EL (cell line): ENCODE results near the gene SIRT4.
"Not testable (repeated sequence)": the region's sequence is repeated elsewhere in the genome, so short reads cannot be mapped to it uniquely, and the experiment has no call there.

ENCODE experiments used
- DNase-seq: peaks from one replicate; pipeline ENCODE4 v3.0.0-alpha.2; 2016

The SIRT4 gene, protein sequence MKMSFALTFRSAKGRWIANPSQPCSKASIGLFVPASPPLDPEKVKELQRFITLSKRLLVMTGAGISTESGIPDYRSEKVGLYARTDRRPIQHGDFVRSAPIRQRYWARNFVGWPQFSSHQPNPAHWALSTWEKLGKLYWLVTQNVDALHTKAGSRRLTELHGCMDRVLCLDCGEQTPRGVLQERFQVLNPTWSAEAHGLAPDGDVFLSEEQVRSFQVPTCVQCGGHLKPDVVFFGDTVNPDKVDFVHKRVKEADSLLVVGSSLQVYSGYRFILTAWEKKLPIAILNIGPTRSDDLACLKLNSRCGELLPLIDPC

DNA sequence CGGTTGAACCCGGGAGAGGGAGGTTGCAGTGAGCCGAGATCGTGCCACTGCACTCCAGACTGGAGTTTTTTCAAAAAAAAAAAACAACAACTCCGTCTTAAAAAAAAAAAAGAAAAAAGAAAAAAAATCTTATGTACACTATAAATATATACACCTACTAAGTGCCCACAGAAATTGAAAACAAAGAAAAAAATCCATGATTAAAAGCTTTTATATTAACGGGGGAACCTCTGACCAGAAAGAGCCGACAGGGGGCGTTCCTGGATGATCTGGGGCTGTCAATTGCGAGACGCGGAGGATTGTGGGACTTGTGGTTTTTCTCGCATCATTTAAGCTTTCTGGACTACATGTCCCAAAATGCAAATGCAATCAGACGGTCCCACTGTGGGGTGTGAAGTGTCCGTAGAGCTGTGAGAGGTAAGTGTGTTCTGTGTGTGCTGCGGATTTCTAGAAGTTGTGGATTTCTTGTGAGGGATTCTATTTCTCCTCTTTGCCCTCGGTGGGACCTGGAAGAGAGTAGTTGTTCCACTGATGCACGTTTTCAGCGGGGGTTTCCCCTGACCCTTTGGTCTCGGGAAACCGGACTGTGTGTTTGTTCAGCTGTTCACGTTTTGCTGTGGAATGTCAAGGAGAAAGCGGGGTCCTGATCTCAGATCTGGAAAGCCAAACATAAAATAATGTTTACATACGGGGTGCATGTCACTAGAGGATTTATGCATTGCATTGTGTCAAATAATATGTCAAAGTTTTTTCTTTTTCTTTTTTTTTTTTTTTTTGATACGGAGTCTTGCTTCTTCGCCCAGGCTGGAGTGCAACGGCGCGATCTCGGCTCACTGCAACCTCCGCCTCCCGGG is at the start of gene SIRT4:
SIRT4 (plus strand) TSS at position 360 of the 854 bp plus-strand sequence. CDS start 1,241 bp downstream, outside the sequence.
- peak; percentile 94 for DNase-seq

DNA sequence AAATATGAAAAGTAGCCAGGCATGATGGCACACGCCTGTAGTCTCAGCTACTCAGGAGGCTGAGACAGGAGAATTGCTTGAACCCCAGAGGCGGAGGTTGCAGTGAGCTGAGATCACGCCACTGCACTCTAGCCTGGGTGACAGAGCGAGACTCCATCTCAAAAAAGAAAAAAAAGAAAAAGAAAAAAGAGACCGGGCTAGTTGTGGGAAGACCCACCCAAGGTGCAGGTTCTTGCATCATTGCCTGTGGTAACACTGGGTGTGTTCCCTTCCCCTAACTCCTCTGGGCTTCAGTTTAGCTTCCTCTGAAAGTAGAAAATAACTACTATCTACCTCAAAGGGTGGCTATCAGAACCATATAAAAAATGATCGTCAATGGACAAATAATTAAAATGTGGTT is 48.8 kb upstream of the SIRT4 start:
- DNase-seq = not testable (repeated sequence)

DNA sequence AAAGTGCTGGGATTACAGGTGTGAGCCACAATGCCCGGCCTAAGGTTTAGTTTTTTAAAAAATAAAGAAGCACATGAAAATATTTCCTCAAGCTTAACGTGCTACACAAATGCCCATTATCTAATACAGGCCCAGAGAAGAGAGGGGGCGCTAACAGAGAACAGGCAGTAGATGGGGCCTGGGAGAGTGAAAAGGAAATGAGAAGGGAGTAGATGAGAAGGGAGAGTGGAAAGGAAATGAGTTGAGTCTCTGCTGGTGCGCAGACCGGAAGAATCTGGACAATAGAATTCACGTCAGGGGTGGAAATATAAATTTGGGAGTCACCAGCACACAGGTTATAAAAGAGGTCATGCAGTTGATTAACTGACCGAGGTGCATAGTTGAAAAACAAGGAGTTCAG is 47.3 kb upstream of the SIRT4 start:
- no peak for DNase-seq

DNA sequence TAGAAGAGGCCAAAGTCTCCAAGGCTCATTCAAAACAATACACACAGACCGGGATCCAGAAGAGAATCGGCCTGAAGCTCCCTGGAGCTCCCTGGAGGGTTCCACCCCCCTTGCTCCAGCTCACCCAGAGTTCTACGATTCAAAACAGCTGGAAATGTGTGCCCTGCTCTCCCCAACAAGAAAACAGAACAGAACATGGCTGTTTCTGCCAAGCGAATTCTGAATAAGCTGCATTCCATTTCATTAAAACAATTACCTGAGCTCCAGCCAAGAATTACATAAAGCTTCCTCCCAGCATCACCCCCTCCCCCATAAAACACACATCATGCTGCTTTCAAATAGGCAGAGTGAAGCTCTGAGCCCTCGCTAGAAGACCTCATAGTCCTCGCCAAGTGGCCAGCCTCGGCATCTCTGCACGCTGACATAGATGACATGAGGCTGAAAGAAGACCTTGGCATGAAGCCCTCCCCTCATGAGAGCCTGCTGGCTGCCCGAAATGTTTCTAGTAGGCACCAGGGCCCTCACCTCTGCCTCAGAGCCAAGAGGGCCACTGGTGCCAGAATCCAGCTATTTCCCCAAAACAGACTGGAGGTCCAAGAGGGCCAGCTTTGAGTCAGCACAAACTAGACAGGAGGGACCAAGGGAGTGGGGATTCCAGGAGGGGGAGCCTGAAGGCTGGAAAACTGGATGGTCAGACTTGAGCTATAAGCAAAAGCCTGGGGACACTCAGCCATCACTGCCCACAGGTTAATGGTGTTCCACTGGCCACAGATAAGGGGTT is 44.9 kb upstream of the SIRT4 start:
- DNase-seq = peak; percentile 91

DNA sequence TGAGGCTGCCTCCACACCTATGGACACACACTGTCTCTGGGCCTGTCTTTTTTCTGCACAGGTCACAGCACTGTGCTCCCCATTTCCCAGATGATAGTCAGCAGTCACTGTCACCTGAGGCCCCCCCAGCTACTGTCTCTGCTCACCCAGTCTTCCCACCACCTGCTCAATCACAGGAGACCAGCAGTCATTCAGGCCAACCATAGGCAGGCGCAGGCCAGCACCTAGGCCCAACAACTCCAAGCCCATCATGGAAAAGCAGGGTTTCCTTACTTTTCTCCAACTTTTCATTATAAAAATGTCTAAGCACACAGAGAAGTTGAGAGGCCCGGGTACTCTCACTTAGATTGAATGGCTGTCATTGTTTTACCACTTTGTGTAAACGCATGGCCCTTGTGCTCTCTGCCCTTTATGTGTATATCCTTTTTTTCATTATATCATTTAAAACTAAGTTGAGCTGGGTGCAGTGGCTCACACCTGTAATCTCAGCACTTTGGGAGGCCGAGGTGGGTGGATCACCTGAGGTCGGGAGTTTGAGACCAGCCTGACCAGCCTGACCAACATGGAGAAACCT is 43.7 kb upstream of the SIRT4 start:
- DNase-seq = no peak

DNA sequence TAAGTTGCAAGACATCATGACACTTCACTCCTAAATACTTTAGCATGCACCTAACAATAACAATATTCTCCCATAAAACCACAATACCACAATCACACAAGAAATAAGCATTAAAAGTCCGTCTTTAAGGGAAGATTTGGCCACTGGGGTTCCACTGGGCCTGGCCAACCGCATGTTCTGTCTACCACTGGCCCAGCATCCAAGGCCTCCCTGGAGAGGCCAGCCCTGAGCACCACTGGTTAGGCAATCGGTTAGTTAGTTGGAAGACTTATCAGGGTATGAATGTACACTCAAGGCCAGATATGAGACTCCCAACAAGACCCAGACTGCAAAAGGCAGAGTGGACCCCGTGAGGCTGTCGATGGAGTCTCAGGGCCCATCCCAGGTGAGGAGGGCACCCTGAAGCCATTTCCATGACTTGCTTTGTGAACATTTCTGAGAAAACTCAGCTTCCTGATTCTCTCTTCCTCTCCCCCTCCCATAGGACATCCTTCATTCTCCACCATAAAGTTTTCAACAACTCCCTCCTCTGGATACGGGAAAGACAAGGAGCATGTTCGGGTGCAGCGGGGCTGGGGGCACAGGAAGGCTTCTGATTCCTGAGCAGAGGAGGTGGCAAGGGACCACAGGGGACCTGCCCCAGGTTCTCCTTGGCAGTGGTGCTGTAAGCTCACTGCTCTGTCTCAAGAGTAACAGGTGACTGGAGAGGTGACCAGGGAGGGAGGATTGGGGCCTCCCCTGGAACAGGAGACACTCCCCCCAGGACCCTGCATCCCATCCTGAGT is 42.5 kb upstream of the SIRT4 start:
- DNase-seq = no peak

DNA sequence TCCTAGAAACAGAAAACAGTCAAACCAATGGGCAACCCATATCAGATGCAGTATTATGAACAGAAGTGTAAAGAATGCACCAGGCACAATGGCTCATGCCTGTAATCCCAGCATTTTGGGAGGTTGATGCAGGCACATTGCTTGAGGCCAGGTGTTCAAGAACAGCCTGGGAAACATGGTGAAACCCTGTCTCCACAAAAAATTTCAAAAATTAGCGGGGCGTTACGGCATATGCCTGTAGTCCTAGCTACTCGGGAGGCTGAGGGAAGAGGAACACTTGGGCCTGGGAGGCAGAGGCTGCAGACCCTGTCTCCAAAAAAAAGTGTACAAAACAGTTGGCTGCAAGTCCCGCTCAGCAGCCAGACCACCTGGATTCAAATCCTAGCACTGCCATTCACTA is 41.5 kb upstream of the SIRT4 start:
- no peak for DNase-seq

DNA sequence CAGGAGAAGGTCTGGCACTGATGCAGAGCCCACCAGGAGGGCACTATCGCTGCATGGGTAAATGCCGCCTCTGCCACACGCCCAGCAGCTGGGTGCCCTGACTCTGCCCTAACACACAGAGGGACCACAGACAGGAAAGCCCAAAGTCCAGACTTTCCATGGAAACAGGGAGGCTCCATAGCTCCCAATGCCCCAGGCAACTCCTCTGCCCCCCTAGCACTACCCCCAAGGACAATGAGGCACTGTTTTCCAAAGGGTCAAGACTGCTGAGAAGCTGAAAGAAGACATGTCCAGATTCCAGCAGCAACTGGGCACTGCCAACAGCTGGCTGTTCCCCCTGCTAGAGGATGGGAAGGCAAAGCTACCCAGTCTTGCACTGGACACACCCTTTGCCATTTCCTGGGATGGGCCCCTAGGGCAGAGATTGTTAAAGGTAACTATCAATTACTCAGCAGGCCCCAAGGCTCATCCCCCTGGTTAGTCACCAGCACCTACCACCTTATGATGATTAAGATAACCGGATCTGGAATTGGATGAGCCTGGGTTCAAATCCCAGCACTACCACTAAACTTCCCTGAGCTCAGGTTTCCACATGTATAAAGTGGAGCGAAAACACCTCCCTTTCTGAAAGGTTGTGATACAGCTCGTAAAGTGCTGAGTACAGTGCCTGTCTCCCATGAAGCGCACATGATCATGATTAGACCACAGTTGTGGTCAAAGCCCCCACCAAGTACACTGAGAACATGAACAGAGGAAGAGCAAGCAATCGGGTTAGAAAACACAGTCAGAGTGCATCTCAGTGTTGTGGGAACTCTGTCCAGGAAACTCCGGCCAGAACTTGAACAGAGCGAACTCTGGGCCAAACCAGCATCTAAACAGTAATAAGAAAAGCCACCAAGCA is 39.9 kb upstream of the SIRT4 start:
- DNase-seq = peak; percentile 73

DNA sequence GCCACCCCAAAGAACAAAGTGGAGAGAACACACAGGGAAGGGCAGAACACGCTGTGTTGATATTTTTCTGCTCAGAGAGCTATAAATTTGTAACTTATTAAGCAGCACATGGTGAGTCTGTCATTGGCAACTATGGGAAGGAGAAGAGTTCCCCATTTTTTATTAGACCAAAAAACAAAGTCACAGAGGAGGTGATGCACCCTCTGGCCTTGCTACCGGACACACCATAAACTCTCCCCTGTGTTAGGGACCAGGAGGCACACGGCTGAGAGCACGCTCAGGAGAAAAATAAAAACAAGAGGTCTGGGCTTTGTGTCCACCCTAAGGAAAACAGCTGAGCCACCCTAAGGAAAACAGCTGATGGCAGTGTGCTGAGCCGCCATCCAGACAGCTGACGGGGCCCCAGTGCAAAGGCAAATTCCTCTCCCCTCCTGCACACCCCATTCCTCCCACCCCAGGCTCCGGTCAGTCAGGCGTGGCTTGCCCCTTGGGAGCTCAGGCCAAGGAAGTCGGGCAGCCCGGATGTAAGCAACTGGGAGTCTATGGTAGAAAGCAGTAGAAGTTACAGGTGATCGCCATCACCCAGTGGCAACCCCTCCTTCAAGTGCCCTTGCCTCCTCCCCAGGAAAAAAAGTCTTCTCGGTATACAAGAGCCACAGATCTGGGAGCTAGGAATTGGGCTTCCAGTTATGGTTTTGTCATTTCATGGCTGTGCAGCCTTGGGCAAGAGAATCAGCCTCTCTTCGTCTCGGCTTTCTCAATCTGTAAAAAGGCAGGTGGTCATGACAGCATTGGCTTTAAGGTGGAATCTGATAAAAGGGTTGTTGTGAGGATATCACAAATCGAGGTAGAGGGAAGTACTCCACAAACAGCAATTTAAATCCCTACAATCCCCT is 39.0 kb upstream of the SIRT4 start:
- DNase-seq = peak; percentile 70

DNA sequence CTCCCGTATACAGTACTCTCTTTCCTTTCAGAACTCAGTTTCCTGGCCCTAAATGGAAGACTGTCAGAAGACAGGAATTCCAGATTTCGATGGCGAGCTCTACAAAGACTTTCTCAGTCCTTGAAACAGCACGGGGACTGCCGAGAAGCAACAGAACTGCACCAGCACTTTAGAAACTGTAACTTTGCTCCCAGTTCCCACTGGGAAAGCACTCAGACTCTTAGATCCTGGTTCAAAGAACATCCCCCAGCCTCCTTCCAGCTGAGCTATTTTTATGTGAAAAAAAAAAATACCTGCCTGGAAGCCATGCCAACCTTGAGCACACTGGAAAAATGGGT is 38.4 kb upstream of the SIRT4 start:
- DNase-seq = no peak

DNA sequence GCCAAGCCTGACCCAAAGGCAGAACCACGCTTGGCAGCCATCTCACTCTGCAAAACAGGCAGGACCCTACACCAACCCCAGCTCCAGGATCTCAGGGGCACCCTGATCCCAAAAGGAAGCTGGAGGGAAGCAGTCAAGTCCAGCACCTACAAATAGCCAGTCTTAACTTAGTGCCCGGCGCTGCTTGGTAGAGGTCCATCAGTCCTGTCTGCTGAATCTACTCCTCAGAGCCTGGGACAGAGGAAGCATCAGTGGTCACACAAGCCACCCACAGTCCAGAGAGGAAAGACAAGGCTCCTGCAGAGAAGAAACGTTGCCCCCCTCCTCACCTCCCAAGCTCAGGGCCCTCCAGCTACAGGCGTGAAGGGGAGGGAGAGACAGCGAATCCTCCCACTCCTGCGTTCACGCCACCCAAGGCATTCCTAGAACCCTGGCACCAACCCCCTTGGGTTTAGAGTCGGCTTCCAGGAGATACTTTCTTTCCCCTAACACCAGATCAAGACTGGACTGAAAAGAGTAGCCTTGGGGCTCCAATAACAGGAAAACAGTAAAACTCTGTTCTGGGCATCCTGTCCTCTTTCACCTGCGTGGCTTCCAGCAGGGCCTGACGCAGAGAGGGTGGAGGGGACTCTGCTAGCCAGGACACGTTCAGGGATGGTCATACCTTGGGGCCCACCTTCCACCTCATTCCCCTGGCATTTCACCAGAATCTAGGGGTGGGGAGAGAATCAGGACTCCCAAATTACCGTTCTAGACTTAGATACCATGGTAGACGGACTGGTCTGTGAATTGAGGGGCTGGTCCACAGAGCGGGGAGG is 37.8 kb upstream of the SIRT4 start:
- DNase-seq = peak; percentile 27

DNA sequence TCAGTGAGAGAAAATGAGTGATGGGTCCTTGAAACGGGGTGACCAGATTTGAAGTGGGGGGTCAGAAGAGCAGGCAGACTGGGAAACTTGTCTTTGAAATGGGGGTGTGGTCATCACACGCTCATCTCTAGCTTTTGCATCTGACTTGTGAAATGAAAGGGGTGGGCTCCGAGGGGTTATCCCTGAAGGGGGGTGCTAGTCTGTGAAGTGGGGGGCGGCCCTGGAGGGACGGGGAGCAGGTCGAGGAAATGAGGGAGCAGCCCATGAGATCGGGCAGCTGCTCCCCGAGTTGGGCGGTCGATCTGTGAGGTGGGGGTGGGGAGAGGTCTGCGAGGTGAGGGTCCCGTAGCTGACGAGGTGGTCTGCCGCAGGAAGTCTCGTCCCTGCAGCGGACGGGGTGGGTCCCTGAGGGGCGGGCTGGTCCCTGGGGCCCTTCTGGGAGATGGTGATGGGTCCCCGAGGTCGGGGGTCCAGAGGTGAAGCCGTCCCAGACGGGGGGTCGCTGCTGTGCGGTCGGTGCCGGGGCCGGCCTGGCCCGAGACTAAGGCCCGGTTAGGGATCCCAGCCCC is 37.1 kb upstream of the SIRT4 start:
- no peak for DNase-seq

DNA sequence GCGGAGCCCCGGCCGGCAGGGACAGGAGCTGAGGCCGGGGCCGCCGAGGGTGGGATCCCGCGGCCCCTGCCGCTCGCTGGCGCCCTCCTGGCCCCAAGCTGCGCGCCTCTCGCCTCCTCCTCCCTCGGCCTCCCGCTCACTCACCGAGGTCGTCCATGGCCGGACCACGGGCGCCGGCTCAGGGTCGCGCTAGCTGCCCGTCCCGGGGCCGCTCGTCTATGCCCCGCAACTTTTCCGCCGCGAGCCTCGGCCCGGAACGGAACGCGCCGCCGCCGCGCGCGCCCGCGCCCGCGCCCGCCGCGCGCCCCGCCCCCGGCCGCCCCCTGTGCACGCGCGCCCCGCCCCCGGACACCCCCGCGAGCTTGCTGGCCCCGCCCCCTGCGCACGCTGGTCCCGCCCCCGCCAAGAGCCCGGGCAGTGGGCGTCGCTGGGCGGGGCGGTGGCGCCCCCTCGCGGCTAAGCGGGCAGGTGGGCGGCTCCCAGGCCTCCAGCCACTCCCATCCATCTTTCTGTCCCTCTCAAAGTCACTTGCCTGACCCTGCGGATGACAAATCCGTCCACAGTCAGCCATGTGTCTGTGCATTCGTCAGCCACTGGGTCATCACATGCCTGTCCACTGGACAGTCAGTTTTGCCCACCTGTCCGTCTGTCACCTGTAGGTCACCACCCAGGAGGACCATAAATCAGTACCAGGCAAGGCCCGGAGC is 36.5 kb upstream of the SIRT4 start, which contains the start of gene PXN:
PXN (minus strand) TSS at position 258 of the 707 bp plus-strand sequence; CDS start at position 157, 101 bp downstream.
- DNase-seq = peak; percentile 75

DNA sequence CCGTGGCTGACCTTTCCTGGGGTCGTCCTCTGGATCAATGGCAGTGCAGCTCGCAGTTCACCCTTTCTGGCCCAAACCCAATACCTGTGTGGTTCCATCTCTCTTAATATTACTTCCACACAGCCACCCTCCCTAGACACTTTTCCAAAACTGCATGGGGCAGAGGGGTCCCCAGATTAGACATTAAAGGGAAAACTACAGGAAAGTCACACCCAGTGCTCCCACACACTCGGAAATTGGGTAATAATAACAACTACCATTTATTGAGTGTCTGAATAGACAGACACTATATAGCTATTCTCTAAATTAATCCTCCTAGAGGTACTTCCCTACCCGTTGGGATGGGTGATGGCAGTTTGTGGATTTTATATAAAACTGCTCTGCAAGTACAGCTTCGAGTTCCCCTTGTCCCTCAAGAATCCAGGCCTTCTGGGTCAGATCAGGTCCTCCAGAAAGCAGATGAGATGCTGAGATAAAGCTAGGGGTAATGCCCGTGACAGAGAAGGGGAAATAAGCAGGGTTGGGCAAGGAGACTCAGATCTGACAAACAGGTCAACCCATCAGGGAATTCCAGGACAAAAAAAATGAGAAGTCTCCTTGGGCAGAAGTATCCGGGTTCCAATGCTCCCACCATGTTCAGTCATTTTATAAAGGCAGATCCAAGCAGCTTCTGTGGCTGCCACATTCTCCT is 35.8 kb upstream of the SIRT4 start:
- no peak for DNase-seq

DNA sequence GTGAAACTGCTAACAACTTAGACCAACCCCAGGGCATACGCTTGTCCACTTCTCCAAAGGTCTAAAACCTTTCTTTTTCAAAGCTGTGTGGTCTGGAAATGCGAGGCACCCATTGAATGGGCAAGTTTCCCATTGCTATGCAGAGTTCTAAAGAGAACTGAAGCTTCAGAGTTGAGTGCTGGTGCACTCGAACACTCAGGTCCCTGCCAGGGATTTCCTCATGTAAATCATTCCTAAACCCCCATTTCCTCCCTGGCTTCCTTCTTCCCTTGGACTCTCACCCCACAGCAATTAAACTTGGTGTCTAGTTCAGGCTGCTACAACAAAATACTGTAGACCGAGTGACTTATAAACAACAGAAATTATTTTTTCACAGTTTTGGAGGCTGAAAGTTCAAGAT is 34.4 kb upstream of the SIRT4 start:
- DNase-seq = no peak

DNA sequence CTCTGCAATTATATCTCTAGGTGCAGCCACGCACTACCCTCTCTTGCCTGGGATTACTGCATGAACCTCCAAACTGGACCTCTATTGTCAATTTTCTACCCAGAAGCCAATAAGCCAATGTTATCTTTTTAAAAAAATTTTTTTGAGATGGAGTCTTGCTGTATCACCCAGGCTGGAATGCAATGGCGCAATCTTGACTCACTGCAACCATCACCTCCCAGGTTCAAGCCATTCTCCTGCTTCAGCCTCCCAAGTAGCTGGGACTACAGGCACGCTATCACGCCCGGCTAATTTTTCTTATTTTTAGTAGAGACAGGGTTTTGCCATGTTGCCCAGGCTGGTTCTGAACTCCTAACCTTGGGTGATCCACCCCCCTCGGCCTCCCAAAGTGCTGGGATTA is 25.4 kb upstream of the SIRT4 start:
- peak; percentile 75 for DNase-seq
